PC-9 (cell line): ENCODE results near the gene DOK3. TPM values are rescaled to one million over a fixed set of nuclear protein-coding genes. Genes with fewer than 3 reads are reported as not detected.

ENCODE experiments used
- BruUV-seq: library from RNA; stranded (reverse); fragments of 400-500 nt; replicated peaks from 2 replicates; lab custom pipeline; 2021; lab: Mats Ljungman, UMichigan
- CTCF ChIA-PET: fragments of 300-600 bp; sonication (Branson Sonifier 250); formaldehyde crosslinking; loops from one replicate; lab custom pipeline; 2022; ENCODE audit warnings: antibody characterized with exemption; lab: Charles Lee
- POLR2A ChIA-PET: fragments of 300-600 bp; sonication (Branson Sonifier 250); formaldehyde crosslinking; loops from one replicate; lab custom pipeline; 2022; ENCODE audit warnings: antibody characterized with exemption; ENCODE audit not compliant: unreplicated experiment; lab: Charles Lee
- DNase-seq, 2 experiments: peaks; one replicate each; pipeline versions ENCODE4 v3.0.0 to v3.0.0-alpha.2; 2015 to 2022; ENCODE audit warnings: mixed read lengths in 1 of 2
- H2AFZ ChIP-seq: fragments of 200-600 bp; sonication (generic); 2 replicates; pipeline ENCODE4 v1.8.1; 2017; ENCODE audit warnings: antibody characterized with exemption
- H3F3A ChIP-seq: fragments of 200-600 bp; sonication (generic); 2 replicates; pipeline ENCODE4 v1.8.1; 2017; ENCODE audit warnings: antibody characterized with exemption, mild to moderate bottlenecking, low read depth; ENCODE audit not compliant: insufficient read depth
- H3K27ac ChIP-seq: fragments of 200-600 bp; sonication (generic); 2 replicates; pipeline ENCODE4 v1.6.1; 2016; ENCODE audit warnings: mixed run types
- H3K27me3 ChIP-seq: fragments of 200-600 bp; sonication (generic); 2 replicates; pipeline ENCODE4 v1.6.1; 2016; ENCODE audit warnings: low read depth, mixed run types; ENCODE audit not compliant: insufficient read depth
- H3K36me3 ChIP-seq: fragments of 200-600 bp; sonication (generic); 2 replicates; pipeline ENCODE4 v1.6.1; 2016; ENCODE audit warnings: low read depth, mixed run types
- H3K4me1 ChIP-seq: fragments of 200-600 bp; sonication (generic); replicated peaks from 2 replicates; pipeline ENCODE4 v1.6.1; 2016; ENCODE audit warnings: mixed run types; ENCODE audit not compliant: insufficient read depth
- H3K4me2 ChIP-seq: fragments of 200-600 bp; sonication (generic); 2 replicates; pipeline ENCODE4 v1.6.1; 2017; ENCODE audit warnings: mixed run types
- H3K4me3 ChIP-seq: fragments of 200-600 bp; sonication (generic); 2 replicates; pipeline ENCODE4 v1.6.1; 2016; ENCODE audit warnings: mixed run types
- H3K79me2 ChIP-seq: fragments of 200-600 bp; sonication (generic); 2 replicates; pipeline ENCODE4 v1.6.1; 2017; ENCODE audit warnings: low read depth, mixed run types
- H3K9me2 ChIP-seq: fragments of 200-600 bp; sonication (generic); 2 replicates; pipeline ENCODE4 v1.8.1; 2017; ENCODE audit warnings: mild to moderate bottlenecking; ENCODE audit not compliant: insufficient read depth
- H3K9me3 ChIP-seq: fragments of 200-600 bp; sonication (generic); 2 replicates; pipeline ENCODE4 v1.8.1; 2016; ENCODE audit warnings: low read depth; ENCODE audit not compliant: insufficient read depth
- H4K20me1 ChIP-seq: fragments of 200-600 bp; sonication (generic); 2 replicates; pipeline ENCODE4 v1.8.1; 2017; ENCODE audit not compliant: insufficient read depth
- CTCF ChIP-seq: fragments of 200-600 bp; sonication (generic); conservative IDR thresholded peaks from 2 replicates; pipeline ENCODE4 v1.6.1; 2017; ENCODE audit warnings: mixed run types, antibody characterized with exemption, mild to moderate bottlenecking, moderate library complexity
- EZH2 ChIP-seq: fragments of 200-600 bp; sonication (generic); IDR thresholded peaks from 2 replicates; pipeline ENCODE4 v1.8.0; 2017; ENCODE audit warnings: antibody characterized with exemption, low read depth
- intact Hi-C: fragments of 100-400 bp; cut with micrococcal nuclease; formaldehyde crosslinking; loops from one replicate; pipeline ENCODE4 v1.10.0; 2022; ENCODE audit not compliant: unreplicated experiment
- total RNA-seq: library from RNA; stranded (reverse); gene quantifications from 2 replicates; pipeline ENCODE4 v1.2.3, GENCODE V29; 2021

The DOK3 gene
- total RNA-seq, 1 experiment from 2014 or later, result 12.2 TPM

GRCh38 chr5:177454397-177455035, 55.1 kb downstream of the DOK3 start:
- ChIA-PET POLR2A (interaction anchor here (0.7 kb wide), 2 partner anchors 41 to 50 kb away, joined by 3 read pairs; no protein-coding TSS in a partner anchor), CTCF (interaction anchor here (0.5 to 2.1 kb wide), 10 partner anchors 20 to 574 kb away, joined by 3 to 9 read pairs (median 4); partner anchors contain the start of gene GRK6)
- no peaks in the 10 kb centered on the region for H3K27me3 ChIP-seq
- BruUV-seq, result no TSS peak
- TF ChIP-seq CTCF (peak; percentile 82), EZH2 (no peak)
- H4K20me1 ChIP-seq, result peaks cover 27% of the 10 kb centered on the region
- 0 out of 2 replicates have a peak overlapping the region, but pooled peaks have one; percentile 26 for H3K27ac ChIP-seq
- peak; percentile 71 to 96 for DNase-seq
- peaks cover 5% of the 10 kb centered on the region; the same call in 1 of the 2 replicates for H3K36me3 ChIP-seq
- peak overlapping the region; percentile 80 for H2AFZ ChIP-seq
- H3F3A ChIP-seq, result peaks cover 22% of the 10 kb centered on the region; the same call in 1 of the 2 replicates
- H3K4me2 ChIP-seq, result peak overlapping the region; percentile 98
- intact Hi-C loops, result loop anchor here (1.0 to 2.0 kb wide), 6 partner anchors 28 to 340 kb away; partner anchors contain the start of gene GRK6
- peak overlapping the region; percentile 77 for H3K4me3 ChIP-seq
- H3K9me2 ChIP-seq, result no peaks in the 10 kb centered on the region
- H3K79me2 ChIP-seq, result peaks cover 9% of the 10 kb centered on the region; the same call in 1 of the 2 replicates
- 0 out of 2 replicates have a peak, but pooled peaks cover 5% of the 10 kb centered on the region for H3K4me1 ChIP-seq
- no peaks in the 10 kb centered on the region for H3K9me3 ChIP-seq

GRCh38 chr5:177453852-177454396, 55.7 kb downstream of the DOK3 start:
- no peak overlapping the region for H2AFZ ChIP-seq
- BruUV-seq, result no TSS peak

More at GRCh38 chr5:177453852-177454396, 55.7 kb downstream of the DOK3 start:
- no peaks in the 10 kb centered on the region for H3K9me3 ChIP-seq
- no peak overlapping the region for H3K27ac ChIP-seq
- ChIA-PET CTCF (interaction anchor here (1.0 to 1.7 kb wide), 3 partner anchors 20 to 144 kb away, joined by 3 to 6 read pairs (median 4); no protein-coding TSS in a partner anchor), POLR2A (interaction anchor here (0.7 kb wide), 1 partner anchor 49 kb away, joined by 3 read pairs; no protein-coding TSS in a partner anchor)
- H4K20me1 ChIP-seq, result peaks cover 27% of the 10 kb centered on the region
- H3K9me2 ChIP-seq, result no peaks in the 10 kb centered on the region
- peak overlapping the region; percentile 77; the same call in 1 of the 2 replicates for H3K4me3 ChIP-seq
- H3K27me3 ChIP-seq, result no peaks in the 10 kb centered on the region
- H3K4me1 ChIP-seq, result peaks cover 10% of the 10 kb centered on the region
- H3K79me2 ChIP-seq, result peaks cover 15% of the 10 kb centered on the region; the same call in 1 of the 2 replicates
- DNase-seq, result no peak
- H3K4me2 ChIP-seq, result peak overlapping the region; percentile 98
- peaks cover 28% of the 10 kb centered on the region; the same call in 1 of the 2 replicates for H3F3A ChIP-seq
- peaks cover 5% of the 10 kb centered on the region; the same call in 1 of the 2 replicates for H3K36me3 ChIP-seq
- TF ChIP-seq CTCF, result no peak
- intact Hi-C loops, result loop anchor here (1.0 to 2.0 kb wide), 4 partner anchors 27 to 136 kb away; partner anchors contain the start of gene GRK6
